Right forelimb (tissue), 1 donor: Measurements from ENCODE around the gene SH2D1B.
"Not testable (repeated sequence)": the region's sequence is repeated elsewhere in the genome, so short reads cannot be mapped to it uniquely, and the experiment has no call there.

Experiments used
- DNase-seq: peaks from one replicate; pipeline ENCODE4 v3.0.0-alpha.2; 2018

The SH2D1B gene, protein sequence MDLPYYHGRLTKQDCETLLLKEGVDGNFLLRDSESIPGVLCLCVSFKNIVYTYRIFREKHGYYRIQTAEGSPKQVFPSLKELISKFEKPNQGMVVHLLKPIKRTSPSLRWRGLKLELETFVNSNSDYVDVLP

DNA sequence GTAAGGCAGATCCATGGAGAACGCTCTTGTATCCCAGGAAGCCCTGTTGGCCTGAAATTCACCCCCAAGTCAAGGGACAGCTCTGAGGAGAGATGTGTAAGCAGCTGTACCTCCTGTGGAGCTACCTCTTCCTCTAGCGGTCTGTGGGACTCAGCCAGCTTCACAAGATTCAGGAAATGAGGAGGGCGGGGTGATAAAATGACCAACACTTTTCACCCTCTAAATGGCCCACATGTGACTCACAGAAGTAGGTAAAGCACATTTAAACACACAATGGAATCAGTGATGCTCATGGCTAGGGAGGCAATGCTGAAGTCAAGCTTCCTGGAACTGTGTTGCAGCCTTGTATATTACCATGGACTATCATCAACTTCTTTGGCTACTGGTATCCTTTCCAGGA lies at the start of gene SH2D1B:
Gene SH2D1B (minus strand): TSS at position 135 of the 400 bp plus-strand sequence. CDS start 120 bp downstream, at position 15.
- DNase-seq, result no peak

DNA sequence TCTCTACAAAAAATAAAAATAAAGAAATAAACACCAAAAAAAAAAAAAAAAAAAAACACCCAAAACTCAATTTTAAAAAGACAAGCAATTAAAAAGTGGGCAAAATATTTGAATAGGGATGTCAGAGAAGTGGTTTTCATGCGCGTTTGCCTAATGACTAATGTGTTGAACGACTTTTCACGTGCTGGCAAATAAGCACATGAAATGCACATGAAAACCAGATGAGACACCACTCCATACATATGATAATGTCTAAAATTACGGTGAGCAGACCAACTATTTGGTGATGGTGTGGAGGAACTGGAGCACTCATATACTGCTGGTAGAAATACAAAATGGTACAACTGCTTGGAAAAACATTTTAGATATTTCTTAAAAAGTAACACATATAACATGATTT lies 46.3 kb upstream of the SH2D1B start:
- no peak for DNase-seq

DNA sequence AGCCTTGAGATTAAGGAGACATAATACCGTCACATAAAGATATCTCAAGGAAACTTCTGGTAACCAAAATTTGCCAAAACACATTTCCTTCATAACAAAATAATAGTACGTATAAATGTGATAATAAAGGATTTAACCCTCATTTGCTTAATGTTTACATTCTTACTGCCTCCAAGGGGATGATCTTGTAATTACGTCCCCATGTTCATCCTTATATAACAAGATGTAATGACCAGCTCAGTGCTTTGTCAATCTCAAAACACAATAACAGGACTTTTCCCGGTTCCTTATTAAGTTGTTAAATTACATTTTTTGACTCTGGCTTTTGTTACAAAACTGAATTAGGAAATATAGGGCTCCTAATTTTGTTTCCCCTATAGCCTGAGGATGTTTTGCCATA lies 44.4 kb upstream of the SH2D1B start:
- no peak for DNase-seq

DNA sequence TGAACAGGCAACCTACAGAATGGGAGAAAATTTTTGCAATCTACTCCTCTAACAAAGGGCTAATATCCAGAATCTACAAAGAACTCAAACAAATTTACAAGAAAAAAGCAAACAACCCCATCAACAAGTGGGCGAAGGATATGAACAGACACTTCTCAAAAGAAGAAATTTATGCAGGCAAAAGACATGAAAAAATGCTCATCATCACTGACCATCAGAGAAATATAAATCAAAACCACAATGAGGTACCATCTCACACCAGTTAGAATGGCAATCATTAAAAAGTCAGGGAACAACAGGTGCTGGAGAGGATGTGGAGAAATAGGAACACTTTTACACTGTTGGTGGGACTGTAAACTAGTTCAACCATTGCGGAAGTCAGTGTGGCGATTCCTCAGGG lies 42.4 kb upstream of the SH2D1B start:
- not testable (repeated sequence) for DNase-seq

DNA sequence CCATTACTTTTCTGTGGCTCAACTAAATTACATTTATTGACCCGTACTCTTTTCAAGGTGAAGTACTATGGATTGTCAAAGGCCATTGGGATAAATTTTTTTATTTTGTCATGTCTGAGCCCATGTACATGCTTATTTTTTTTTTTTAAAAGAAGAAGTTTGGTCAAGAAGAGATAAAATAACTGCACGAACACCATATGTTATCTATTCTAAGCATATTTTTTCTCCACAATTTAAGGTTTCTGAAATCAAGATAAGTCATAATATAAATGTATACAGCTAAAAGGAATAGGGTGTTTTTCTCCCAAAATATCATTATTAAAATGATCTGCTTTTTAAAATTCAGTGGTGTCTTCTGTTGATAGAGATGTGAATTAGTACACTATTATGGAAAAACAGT lies 35.0 kb upstream of the SH2D1B start:
- no peak for DNase-seq

DNA sequence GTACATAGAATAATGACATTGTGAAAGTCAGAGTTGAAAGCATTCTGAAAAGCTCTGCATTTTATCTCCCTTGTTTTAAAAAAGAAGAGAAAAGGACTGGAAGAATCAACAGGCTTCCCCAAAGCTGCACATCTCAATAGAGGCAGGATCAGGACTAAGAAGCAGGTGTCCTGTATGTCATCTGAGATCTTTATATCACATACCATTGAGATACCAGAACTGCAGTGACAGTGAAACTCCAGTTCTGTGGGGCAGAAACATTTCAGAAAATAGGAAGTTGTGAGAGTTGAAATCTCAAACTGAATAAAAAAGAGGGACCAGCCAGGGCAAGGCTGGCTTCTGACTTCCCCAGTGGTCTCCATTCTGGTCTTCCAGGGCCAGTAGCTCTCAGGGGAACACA lies 33.0 kb upstream of the SH2D1B start:
- DNase-seq, result no peak

DNA sequence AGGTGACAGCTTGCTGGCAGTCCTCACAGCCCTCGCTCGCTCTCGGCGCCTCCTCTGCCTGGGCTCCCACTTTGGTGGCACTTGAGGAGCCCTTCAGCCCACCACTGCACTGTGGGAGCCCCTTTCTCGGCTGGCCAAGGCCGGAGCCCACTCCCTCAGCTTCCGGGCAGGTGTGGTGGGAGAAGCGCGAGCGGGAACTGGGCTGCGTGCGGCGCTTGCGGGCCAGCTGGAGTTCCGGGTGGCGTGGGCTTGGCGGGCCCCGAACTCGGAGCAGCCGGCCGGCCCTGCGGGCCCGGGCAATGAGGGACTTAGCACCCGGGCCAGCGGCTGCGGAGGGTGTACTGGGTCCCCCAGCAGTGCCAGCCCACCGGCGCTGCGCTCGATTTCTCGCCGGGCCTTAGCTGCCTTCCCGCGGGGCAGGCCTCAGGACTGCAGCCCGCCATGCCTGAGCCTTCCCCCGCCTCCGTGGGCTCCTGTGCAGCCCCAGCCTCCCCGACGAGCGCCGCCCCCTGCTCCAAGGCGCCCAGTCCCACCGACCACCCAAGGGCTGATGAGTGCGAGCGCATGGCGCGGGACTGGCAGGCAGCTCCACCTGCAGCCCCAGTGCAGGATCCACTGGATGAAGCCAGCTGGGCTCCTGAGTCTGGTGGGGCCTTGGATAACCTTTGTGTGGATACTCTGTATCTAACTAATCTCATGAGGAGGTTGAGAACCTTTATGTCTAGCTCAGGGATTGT lies 21.2 kb upstream of the SH2D1B start:
- DNase-seq, result not testable (repeated sequence)

DNA sequence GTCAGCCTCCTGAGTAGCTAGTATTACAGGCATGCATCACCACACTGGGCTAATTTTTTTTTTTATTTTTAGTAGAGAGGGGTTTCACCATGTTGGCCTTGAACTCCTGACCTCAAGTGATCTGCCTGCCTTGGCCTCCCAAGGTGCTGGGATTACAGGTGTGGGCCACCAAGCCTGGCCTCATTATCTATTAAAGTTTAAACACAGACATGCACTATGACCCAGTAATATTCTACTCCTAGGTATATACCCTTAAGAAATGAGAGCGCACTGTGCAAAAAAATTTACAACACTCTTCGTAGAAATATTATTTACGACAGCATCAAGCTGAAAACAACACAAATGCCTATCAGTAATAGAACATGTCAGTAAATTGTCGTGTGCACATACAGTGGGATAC lies 18.6 kb upstream of the SH2D1B start:
- no peak for DNase-seq

DNA sequence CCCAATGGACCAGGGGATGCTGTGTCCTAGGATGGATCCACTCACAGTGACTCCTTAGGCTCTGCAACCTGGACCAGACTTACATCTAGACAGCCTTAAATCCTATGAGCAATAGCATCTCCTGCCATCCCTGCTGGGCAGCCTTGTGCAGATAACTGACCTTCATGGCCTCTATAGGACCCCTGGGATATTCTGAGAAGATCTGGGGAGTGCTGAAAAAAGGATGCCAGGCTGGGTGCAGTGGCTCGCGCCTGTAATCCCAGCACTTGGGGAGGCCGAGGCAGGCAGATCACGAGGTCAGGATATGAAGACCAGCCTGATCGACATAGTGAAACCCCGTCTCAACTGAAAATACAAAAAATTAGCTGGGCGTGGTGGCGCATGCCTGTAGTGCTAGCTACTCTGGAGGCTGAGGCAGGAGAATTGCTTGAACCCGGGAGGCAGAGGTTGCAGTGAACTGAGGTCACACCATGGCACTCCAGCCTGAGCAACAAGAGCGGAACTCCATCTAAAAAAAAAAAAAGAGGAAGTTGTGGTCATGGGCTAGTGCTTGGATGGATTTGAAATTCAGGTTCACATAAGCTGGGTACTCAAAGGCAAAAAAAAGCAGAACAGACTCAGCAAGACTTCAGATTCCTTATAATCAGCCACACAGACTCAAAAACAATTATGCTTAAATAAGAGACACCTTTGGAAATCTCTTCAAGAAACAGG lies 10.9 kb upstream of the SH2D1B start:
- DNase-seq, result no peak

DNA sequence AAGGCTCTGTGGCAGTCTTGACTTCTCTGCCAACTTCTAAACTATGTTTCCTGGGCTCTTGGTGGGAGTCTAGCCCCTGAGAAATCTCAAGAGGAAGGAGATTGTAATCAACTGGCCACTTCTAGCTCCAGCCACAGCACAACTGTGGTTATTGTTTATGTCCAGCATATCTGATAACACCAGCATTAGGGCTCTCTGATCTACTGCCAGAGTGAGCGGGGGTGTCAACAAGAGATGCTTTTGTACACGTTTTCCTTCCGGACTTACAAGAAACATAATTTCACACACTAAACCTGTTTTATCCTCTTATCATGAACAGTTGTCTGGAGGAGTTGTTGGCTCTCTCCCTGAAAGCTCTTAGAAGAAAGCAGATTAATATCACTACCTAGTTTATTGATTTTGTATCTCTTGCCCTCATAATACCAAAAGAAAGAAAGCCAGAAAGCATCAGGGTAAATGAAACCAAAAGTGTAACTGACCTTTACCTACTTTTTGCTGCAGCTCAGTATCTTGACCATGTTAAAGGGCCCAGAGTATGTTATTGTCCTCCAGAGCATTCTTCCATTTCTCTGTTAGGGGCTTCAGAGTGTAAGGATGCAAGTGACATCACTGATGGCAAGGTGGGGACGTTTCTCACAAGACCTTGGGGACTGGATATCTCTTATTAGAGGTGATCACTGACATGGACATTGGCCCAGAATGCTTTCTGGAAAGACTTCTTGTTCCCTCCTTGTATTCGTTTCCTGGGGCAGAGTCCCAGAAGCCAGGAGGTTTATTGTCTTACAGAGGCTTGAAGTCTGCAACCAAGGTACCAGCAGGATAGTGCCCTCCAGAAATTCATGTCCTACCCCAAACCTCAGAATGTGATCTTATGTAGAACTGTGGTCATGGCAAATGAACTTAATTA lies 9.6 kb upstream of the SH2D1B start:
- no peak for DNase-seq

DNA sequence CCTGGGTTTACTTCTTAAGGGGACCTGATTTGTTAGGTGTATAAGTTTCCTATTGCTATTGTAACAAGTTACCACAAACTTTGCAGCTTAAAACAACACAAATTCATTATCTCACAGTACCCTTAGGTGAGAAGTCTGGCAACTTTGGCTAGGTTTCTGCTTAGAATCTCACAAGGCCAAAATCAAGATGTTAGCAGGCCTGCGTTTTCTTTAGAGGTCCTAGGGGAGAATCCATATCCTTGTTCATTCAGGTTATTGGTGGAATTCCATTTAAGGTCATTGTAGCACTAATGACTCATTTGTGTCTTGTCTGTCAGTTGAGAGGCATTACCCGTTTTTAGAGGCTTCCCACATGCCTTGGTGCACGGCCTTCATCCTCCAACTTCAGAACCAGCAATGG lies 8.2 kb upstream of the SH2D1B start:
- DNase-seq, result no peak

DNA sequence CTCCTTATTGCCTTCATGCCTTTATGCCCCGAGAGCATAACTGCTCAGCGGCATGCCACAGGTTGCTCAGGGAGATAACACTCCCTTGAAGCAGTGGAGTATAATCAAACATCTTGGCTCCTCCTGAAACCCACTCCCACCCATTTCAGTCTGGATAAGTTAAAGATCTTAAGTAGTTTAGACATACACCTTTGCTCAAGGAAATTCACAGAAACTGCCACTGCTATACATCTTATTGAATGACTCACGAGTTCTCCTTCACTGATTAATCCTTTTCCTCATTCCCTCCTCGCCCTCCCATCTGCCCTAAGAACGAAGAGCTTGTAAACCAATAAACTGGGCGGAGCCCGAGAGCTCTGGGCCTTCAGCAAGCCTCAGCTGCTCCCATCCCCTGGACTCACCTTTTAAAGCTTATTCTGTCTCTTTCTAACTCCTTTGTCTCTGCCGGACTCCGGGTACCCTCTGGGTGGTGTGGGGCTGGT lies 7.6 kb upstream of the SH2D1B start:
- DNase-seq, result not testable (repeated sequence)

DNA sequence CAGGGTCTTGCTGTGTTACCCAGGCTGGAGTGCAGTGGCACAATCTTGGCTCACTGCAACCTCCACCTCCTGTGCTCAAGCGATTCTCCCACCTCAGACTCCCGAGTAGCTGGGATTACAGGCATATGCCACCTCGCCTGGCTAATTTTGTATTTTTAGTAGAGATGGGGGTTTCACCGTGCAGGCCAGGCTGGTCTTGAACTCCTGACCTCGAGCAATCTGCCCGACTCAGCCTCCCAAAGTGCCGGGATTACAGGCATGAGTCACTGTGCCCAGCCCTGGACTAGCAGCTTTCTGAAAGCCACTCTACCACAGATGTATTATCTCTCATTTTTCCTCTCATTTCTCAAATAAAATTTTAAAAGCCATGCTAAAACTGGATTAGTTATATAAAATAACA lies 6.6 kb upstream of the SH2D1B start:
- not testable (repeated sequence) for DNase-seq

DNA sequence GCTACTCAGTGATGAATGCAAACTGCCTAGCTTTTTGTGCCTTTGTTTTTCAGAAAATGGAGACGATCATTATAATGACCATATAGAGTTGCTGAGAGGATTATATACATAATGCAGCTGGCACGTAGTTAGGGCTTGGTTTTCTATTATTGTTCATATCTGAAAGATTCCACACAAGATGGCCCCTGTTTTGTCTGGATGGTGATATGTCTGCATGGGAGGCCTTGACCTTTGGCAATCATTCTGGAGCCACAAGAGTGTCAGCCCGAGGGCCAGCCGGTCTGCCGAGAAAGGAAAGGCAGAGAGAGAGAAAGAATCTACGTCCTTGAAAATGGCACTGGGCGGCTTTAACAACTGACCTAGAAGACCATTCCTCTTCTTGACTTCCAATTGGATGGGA lies 5.7 kb upstream of the SH2D1B start:
- no peak for DNase-seq

DNA sequence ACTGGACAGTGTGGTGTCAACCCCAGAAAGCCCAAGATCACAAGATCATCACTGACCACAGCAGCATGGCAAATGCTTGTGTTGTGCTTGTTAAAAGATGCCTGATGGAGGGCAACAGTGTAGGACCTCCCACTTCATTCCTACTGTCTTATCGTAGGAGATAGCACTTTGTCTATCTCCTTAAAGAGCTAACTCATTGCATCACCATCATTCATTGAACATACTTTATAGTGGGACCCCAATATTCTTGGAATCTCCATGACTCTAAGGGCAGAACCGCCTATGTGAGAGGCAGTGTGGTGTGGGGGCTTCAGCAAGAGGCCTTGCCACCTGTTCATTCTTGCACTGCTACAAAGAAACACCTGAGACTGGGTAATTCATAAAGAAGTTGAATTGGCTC lies 5.0 kb upstream of the SH2D1B start:
- no peak for DNase-seq

DNA sequence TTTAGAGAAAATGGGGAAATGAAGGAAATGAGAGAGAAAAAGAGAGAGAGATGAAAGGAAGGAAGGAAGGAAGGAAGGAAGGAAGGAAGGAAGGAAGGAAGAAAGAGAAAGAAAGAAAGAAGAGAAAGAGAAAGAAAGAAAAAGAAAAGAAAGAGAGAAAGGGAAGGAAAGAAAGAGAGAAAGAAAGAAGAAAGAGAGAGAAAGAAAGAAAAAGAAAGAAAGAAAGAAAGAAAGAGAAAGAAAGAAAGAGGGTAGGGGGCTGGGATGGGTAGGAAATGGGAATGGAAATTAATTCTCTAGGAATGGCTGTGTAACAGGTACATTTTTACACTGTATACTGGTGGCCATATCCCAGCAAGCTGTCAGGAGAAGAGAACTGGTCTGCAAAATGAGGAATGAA lies 4.3 kb upstream of the SH2D1B start:
- DNase-seq, result no peak

DNA sequence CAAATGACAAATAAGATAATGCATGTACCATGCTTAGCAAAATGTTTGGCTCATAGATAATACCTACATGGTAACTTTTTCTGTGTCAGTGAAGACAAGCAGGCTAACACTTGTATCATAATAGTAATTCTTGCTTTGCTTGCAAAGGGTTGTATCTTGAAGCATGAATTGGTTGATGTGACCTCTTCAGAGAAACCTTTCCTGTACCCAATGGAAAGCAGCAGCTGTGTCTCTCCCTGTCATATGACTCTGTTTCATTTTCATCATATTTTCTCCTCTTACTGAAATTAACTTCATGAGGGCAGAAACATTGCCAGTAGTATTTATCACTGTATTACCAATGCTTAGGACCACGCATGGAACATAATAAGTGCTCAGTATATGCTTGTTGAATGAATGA lies 4.4 kb downstream of the SH2D1B start:
- DNase-seq, result no peak

DNA sequence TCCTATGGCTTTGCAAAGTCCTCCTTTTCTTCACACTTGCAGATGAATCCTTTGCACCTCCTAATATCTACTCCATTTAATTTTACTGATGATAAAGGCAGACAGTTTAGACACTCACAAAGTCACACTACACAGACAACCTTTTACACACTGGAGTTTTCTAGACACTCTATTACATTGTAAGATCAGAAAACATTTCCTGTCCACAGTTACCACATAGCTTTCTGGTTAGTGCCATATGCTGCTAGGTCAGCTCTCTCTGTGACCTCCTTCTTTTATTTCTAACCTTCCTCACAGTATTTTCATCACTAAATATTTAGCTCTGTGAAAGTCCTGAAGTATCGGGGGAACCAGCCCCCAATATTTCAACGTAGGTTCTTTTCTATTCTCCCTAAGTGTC lies 5.1 kb downstream of the SH2D1B start:
- DNase-seq, result no peak

DNA sequence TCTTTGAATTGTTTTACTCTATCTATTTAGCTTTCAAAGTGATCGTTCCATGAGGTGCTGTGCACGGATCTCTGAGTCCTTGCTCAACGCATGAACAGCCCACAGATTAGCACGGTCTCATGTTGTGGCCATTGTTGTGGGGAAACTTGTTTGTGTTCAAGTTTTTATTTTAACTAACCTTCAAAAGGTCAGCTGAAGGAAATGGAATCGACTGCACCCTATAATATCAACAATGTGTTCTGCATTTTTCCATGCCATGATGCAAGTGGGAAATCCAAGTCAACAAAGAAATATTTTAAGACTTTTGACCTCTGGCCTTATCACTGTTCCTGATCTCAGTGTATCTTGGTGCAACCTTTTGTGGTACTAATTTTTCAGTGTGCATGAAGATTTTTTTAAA lies 6.1 kb downstream of the SH2D1B start:
- DNase-seq, result no peak

DNA sequence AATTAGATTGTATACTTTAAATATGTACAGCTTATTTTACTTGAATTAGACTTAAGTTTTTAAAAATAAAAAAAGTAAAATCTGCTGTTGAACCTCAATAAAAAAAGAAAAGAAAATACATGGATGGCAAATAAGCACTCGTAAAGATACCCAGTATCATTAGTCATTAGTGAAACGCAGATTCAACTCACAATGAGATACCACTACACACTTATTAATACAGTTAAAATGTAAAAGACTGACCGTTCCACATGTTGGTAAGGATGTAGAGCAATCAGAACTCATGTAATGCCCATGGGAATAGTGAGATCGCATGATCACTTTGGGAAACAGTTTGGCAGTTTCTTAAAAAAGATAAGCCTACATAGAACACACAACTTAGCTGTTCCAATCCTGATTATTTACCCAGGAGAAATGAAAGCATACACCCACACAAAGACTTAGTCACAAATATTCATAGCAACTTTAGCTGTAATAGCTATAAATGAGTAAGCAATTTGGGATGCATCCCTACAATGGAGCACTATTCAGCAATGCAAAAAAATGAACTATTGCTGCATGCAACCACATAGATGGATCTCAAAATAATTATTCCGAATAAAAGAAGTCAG lies 7.3 kb downstream of the SH2D1B start:
- no peak for DNase-seq

DNA sequence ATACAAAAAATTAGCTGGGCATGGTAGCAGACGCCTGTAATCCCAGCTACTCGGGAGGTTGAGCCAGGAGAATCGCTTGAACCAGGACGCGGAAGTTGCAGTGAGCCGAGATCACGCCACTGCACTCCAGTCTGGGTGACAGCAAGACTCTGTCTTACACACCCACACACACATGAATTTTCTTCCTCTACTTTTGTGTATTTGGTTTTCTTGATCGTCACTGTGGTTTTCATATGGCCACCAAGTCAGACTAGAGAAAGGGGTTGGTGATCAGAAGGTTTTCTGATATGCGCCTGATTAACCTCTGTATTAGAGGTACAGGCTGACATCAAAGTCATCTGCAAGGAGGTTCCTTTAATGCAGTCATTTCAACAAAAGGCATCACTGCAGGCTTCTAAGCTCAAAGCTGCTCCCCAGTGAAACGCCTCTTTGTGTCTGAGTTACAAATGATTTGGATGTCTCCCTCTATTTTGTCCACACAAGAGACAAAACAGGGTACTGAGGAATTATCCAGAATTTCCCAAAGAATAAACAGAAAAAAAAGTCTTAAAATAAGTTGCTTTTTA lies 11.1 kb downstream of the SH2D1B start:
- DNase-seq, result no peak

DNA sequence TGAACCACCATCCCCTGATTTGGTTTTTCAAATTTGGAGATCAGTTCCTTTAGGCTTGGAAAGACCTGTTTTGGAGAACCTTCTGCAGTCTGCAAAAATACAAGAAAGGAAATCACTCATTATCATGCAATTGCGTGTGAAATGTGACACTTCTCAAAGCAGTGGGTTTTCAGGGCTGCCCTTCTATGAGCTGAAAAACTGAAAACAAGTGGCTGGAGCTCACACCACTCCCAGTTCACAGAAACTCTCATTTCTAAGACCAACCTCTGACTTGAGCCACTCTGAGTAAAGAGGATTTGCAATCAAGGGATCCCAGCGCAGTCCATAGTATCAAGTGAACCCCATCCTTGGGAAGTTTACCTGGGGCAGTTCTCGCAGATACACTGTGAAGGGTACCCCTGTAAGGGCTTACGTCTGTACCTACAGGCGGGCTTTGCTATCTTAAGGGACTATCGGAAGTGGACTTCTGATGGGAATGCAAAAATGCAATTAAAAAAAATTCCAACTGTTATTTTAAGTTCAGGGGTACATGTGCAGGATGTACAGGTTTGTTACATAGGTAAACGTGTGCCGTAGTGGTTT lies 12.8 kb downstream of the SH2D1B start:
- no peak for DNase-seq
